HG02885 (cell line): ENCODE measurements around the gene IQGAP2.
"Not testable (repeated sequence)": the region's sequence is repeated elsewhere in the genome, so short reads cannot be mapped to it uniquely, and the experiment has no call there.

Experiments
- ATAC-seq: cut with Tn5 transposase; IDR thresholded peaks from one replicate; pipeline ENCODE4 v1.9.1; 2021; ENCODE audit warnings: mild to moderate bottlenecking; ENCODE audit not compliant: unreplicated experiment, poor library complexity

IQGAP2 gene

DNA sequence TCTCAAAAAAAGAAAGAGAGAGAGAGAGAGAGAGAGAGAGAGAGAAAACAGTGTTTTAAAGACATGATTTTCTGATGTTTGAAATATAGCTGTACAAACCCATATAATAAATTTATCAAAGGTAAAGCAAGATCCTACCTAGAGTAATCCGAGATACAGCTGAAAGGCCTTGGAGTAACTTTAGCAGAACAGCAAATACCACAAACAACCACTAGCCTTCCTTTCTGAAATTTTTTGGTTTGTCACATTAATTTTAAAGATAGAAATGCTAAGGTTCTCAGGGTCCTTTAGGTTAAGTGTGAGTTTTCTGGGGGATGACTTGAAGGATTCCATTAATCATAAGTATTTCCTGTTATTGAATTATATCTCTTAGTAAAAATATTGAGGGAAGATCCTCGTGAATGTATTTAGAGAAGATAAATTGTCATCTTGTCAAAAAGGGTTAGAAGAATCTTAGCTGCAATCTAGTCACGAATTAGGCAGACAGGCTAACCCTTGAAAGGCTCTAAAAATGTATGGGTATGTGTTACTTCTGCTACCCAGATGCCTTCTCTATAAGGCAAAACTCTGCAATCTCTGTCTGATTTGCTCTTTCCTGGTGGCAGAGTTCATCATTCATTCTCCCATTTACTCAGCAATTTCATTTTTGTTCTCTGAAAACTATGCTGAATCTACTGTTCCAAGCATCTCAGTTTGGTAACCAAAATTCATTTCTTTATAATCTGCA is 192.8 kb downstream of the IQGAP2 start:
- no peak for ATAC-seq

DNA sequence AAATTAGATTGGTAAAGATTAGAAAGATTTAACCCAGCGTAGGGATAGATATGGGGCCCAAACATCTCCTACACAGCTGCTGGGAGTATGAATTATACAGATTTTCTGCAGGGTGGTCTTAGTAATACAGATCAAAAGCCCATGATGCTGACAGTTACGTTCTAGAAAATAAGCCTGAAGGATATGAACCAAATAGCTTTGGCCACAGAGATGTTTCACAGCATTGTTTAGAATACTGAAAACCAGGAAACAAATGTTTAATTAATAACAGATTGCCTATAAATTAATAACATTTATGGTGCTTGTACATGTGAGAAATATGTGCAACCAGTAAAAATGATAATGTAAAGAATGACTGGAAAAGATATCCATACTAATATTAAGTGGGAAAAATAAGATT is 195.4 kb downstream of the IQGAP2 start:
- no peak for ATAC-seq

DNA sequence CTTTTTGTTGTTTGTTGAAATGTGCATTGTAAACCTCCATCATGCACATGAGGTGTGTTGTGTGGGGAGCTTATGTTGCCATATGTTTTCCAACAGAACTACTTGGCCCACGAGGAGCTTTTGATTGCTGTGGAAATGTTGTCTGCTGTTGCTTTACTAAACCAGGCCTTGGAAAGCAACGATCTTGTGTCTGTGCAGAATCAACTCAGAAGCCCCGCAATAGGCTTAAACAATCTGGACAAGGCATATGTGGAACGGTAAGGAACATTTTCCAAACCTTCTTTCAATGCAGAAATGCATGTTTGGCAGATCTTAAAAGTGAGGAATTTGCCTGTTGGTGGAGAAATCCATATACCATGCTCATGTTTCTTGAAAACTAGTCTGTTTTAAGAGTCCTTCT is 197.6 kb downstream of the IQGAP2 start:
- no peak for ATAC-seq

DNA sequence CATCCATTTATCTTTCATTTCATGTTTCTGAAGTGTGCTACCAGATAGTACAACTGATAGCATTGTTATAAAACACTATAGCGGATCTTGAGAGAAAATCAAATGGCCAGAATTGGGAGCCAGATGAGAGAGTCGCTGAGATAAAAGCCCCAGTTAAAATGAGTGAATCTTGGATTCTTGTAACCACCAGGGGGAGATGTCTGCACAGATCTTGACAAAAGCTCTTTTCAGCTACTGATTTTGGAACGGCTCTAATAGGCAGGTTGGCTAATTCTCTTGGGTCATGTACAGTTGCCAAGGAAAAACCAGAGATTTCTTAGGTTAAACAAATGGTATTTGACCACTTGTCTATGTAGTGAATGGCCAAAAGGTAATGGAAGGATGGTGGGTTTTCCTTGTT is 198.4 kb downstream of the IQGAP2 start:
- ATAC-seq = no peak

DNA sequence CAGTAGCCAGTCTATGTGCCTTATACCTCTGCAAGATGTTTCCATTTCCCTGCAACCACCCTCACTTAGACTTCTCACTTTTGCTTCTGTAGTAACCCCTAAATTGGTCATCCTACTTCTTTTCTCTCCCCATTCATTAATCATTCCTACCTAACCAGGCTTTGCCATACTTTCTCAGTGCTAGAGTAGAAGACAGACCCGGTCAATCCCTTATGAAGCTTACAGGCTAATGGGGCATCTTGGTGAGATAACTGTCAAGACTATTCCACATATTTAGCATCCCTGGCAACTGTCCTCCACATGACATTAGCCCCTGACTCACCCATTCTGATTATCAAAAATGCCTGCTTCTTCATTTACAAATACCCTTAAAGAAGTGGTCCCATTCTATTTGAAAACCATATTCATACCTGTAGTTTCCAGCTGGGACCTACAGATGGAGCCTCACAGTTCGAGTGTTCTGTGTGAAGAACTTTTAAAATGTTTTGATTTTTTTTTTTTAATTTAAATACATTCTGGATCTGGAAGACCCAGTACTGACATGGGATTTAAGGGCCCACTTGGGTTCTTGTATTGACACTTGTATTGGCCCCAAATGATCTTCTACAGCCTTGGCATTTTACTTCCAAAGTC is 199.1 kb downstream of the IQGAP2 start:
- no peak for ATAC-seq

DNA sequence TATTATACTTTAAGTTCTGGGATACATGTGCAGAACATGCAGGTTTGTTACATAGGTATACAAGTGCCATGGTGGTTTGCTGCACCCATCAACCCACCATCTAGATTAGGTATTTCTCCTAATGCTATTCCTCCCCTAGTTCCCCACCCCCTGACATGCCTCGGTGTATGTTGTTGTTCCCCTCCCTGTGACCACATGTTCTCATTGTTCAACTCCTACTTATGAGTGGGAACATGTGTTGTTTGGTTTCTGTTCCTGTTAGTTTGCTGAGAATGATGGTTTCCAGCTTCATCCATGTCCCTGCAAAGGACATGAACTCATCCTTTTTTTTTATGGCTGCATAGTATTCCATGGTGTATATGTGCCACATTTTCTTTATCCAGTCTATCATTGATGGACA is 200.9 kb downstream of the IQGAP2 start:
- not testable (repeated sequence) for ATAC-seq

DNA sequence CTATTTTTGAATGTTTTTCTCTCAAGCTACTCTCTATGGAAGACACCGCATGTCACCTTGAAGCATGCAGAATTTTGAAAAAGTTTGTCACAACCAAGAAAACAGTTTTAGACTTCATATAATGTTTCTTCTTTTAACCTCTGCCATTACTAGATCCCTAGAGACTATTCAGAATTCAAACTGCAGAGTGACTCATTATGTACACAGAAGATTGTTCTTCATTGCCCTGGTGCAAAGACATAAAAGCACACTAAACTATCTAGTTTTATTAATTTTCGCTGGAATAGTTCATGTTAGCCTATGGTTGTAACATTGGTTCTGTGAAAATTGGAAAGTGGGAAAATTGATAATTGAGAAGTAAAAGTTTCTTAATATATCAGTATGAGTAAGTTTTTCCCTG is 201.8 kb downstream of the IQGAP2 start:
- ATAC-seq = no peak

DNA sequence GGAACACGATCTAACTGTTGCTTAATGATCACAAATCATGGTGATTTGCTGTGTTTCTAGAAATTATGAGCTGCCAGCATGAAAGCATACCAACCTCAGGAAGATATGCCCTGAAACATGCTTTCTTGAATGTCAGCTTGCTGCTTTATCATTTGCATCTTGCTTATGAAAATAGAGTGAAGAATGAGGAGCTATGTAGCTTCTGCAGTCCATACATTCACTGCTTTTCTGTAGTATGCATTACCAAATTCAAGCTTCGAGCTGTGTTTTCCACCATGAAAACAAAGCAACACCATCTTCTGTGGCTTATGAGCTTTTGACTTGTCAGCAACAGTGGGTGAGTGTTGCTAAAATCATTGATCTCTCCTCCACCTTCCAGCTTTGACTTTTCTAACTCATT is 203.6 kb downstream of the IQGAP2 start:
- peak; percentile 44 for ATAC-seq

DNA sequence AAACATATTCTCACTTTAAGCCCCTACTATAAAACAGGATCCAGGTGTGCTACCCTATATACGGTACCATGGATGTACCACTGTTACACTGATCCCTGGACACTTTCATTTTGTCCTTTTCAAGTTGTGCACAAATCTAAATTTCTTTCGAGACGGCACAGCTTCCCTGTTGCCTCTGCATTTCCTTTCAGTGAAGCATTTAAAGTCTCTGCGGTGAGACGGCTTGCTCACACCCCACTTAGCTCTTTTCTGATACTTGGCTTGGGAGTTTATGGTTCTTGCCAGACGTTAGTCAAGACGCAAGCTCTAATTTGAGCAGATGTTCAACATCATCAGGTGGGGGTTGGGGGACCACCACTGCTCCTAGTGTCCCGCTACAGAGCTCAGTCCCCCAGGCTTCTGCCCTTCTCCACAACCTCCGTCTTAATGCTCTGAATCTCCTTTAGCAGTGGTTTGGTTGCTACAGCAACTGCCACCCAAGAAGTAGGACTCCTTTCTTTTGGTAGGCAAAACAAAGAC is 204.3 kb downstream of the IQGAP2 start:
- peak; percentile 42 for ATAC-seq

DNA sequence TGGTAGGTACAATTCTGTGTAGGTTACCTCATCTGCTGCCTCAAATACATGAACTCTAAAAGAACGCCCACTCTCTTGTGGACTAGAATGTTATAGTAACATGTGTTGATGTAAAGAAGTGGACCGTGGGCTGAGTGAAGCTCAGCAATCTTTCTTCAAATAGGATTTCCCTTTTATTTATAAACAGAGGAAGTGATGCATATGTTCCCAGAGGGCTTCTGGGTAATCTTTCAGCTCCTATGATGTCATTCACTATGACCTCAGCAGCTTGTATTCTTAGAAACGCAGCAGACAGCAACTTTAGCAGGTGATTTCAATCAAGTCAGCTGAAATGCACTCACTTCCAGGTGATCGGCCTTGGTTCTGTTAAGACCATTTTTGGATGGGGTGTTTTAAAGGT is 205.7 kb downstream of the IQGAP2 start:
- peak; percentile 49 for ATAC-seq

DNA sequence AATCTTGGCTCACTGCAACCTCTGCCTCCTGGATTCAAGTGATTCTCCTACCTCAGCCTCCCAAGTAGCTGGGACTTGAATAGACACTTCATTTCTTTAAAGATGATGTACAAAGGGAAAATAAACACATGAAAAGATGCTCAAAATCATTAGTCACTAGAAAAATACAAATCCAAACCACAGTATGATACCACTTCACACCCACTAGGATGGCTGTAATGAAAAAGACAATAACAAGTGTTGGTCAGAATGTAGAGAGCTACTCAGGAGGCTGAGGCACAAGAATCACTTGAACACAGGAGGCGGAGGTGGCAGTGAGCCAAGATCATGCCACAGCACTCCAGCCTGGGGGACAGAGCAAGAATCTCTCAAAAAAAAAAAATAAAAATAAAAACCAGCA is 207.1 kb downstream of the IQGAP2 start:
- no peak for ATAC-seq

DNA sequence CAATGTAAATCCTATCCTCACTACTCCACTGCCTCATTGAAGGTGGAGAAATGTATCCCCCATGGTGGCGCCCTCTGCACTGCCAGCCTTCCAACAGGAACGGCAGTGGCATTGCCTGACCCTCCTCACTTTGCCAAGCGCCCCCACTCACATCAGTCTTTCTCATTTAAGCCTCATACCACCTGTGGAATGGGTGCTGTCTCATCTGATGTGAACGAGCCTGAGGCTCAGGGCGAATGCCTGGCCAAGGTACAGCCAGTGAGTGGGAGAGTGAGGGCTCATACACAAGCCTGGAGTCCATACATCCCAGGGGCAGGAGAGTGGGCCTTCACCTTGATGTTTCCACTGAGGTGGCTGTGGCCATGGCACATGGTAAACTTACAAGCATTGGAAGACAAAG is 209.9 kb downstream of the IQGAP2 start:
- no peak for ATAC-seq

DNA sequence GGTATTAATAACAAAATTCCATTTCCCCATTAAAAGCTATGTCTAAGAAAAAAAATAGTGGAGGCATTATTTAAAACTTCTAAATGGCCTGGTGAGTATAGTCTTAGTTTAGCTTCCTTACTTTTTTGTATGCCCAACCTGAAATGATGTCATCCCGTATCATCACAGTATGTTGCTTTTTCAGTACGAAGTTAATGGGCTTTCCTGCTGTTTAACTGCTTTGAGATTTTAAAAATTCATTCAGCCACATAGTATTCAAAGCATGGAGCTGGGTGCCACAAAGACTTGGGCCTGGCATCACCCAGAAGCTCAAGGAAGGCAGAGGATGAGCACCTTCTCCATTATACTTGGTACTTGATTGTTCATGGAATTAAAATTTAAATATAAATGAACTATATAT is 212.7 kb downstream of the IQGAP2 start:
- ATAC-seq = no peak

DNA sequence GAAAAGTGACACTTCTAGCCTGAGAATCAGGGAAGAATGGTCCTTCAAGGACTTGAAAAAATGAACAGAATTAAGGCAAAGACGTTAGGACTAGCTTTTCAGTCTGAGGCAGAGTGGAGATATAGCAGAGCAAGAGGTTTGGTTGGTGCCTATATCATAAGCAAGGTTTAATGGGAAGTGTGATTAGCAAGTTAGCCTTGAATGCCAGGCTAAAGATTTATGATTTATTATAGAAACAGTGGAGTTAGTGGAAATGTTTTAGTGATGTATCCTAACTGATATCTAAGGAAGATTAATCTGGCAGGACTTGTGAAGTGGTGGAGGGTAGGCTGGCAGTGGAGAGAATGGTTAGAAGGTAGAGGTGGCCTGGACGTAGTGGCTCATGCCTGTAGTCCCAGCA is 213.1 kb downstream of the IQGAP2 start:
- ATAC-seq = no peak

DNA sequence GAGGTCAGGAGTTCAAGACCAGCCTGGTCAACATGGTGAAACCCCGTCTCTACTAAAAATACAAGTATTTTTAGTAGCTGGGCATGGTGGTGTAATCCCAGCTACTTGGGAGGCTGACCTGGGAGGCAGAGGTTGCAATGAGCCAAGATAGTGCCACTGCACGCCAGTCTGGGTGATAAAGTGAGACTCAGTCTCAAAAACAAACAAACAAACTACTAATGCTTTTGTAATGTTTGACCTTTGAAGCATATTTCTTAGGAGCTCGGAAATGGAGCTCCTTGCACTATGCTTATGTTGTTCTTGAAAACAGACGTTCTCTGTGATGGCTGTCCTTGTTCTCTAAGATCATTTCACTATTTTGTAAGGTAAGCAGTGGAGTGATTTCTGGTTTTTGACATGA is 214.1 kb downstream of the IQGAP2 start:
- ATAC-seq = no peak

DNA sequence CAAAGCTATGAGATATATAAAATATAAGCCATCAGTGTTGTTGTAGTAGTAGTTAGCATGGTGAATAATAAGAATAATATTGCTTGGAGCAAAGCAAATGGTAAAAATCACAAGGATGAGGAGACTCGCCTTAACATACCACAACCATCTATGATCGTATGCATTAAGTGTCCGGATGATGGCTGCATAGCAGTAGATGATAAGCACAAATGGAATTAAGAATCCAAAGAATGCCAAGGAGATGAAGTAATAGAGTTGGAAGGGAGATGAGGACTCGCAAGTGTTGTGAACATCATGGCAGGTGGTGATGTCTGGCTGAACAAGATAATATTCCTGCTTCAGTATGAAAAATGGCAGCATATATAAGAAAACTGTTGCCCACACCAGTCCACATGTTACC is 214.6 kb downstream of the IQGAP2 start:
- no peak for ATAC-seq

DNA sequence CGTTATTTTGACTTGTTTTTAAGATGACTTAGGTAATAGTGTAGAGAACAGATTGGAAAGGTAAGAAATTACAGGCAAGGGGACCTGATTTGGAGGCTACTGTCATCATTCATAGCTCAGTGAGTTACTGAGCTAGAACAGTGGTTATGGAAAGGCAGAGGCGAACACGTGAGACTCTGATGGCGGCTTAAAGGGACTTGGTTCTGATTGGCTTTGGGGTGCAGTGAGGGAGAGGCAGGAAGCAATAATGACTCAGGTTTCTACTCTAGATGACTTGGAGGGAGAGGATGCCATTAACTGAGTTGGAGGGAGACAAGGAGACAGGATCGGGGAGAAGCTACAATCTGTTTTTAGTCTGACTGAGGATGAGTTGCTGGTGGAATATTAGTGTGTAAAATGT is 217.1 kb downstream of the IQGAP2 start:
- ATAC-seq = no peak

DNA sequence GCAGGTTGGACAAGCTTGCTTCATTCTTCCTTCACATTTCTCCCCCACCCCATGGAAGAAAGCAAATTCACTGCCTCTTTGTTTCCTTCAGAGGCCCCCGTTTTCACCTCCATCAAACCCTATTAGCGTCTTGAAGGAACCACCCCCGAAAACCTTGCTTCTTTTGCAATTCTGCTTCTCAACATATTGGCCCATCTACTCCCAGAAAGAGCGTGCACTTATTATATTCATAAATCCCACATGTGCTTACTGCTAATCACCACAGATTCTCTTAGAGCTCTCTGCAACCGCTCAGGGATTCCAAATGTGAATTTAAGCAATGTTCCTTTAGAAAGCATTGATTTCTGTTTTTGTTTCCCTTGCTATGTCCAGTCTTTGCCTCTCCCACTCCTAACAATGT is 219.0 kb downstream of the IQGAP2 start:
- no peak for ATAC-seq

DNA sequence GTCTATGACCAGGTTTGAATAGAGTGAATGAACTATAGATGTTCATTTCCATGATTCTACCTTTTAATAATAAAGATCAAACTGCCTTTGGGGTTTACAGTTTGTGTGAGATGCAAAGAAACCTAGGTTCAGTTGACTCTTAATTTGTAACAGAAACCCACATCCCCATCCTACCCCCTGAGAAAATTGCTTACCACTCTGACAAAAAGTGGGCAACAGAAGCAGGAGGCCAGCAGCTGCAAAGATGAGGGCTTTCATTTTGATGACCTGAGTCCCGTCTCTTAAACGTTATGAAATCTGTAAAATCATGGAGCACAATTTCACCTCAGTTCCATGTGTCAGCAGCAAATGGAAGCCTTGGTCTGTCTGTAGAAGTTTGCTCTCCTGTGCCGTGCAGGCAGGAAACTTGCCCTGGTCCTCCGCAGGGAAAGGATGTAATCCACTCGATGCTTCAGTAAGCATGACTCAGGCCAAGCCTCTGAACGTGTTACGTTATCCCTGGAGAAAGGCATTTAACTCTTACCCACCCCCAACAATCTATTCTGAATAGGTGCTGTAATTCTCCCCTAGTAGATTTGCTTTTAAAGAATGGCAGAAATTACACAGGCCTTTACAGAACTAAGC is 220.0 kb downstream of the IQGAP2 start, which contains the start of gene F2RL2:
Gene F2RL2, minus strand, starts transcription at position 431 of the 624 bp plus-strand sequence. Its CDS starts 173 bp downstream, at position 258.
- no peak for ATAC-seq

DNA sequence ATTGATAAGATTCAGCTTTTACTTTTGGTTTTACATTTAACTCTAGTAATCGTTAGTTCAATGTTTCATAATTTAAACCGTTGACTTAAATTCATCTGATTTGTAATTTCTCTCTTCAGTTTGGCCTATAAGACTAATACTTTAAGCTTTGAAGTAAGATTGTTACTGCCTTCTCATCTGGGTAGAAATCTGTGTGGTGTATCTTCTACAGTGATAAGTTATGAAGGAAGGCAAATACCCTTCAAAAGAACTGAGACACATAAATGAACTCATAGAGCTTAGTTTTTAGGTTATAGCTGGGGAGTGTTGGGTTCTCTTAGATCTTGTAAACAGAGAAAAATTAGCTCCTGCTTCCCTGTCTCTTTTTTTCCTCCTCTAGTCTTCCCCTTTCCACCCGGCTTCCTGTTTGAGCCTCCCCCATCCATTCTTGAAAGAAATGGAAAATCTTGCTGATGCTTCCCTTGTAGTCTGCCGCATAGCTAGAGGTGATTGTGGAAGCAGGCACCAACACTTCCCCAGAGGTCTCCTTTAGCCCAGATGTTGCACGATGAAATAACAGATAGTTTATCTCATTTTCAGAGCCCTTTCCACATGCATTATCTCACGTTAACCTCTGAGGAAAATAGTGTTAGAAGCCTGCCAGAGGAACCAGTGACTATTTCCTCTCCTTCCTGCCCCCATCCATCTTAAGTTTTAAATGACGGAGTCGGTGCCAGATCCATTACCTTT is 222.2 kb downstream of the IQGAP2 start:
- ATAC-seq = no peak

DNA sequence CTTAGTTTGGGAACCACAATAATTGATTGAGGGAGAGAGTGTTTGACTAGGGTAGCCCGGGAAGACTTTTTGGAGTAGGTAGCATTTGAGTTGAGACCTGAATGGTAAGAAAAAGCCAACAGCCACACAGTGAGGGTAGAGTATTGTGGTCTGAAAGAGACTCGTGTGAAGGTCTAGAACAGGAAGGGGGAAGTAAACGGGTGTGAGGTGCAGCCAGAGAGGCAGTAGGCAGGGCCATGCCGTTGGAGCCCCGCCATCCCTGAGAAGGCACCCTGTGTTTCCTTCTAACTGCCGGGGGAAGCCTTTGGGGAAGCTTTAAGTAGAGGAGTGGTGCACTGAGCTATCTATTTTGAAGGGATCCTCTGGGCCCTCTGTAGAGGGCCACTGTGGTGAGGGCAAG is 223.7 kb downstream of the IQGAP2 start:
- no peak for ATAC-seq
